ENCODE measurements around the gene F7.
"Not testable (repeated sequence)": the region's sequence is repeated elsewhere in the genome, so short reads cannot be mapped to it uniquely, and the experiment has no call there.

F7 gene

GRCh38 chr13:113157206-113157928, 51.8 kb downstream of the F7 start:
- DNase-seq, result no peak

DNA sequence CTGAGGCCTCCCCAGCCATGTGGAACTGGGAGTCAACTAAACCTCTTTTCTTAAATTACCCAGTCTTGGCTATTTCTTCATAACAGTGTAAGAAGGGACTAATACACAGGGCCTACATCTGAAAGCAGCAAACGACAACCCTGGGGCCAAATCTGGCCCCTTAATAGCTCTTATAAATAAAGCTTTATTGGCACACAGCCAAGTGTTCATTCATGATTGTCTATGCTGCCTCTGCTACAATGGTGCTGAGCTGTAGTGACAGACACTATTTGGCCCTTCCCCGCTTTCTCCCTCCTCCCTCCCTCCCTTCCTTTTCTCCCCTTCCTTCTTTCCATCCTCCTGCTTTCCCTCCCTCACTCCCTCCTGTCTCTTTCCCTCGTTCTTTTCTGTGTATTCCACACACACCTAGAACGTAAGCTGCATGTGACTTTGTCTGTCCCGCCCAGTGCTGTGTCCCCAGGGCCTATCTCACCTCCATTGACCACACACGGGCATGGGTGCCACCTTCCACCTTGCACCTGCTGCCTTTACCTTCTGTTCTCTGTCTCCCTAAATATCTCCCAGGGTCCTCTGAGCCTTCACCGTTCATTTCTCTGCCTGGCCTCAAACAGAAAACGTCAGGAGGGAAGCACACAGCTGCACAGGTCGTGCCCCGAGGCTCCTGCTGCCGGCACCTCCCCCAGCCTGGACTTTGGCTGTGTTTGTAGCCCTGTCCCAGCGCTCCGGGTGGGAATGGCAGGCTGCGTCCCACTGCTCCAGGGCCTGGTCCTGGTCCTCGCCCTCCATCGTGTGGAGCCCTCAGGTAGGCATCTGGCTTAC, 52.5 kb downstream of the F7 start, which contains the start of gene PROZ:
PROZ (plus strand) TSS at position 720 of the 819 bp plus-strand sequence; CDS start at position 733, 13 bp downstream.
- no peak for DNase-seq

DNA sequence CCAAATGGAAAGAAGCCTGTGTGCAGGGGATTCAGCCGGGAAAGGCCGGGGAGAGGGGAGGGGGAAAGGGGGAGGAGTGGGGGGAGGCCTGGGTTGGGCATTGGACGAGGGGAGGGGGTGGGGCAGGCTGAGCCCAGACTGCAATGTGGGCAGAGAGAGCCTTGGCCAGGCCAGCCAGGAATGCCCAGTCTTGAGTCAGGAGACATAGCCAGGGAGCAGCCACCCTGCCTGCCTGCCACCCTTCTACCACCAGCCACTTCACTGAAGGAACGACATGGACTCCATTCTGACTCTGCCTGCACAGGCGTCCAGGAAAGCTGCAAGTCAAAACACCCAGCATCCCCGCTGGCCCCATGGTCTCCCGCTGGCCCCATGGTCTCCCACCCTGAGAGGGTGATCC, 53.4 kb downstream of the F7 start:
- DNase-seq, result no peak

- no peak for DNase-seq
Observed at GRCh38 chr13:113159701-113160100, 54.1 kb downstream of the F7 start.

GRCh38 chr13:113160983-113161382, 55.4 kb downstream of the F7 start:
- no peak for DNase-seq

- no peak for DNase-seq
Observed at GRCh38 chr13:113161433-113161832, 55.8 kb downstream of the F7 start.

DNA sequence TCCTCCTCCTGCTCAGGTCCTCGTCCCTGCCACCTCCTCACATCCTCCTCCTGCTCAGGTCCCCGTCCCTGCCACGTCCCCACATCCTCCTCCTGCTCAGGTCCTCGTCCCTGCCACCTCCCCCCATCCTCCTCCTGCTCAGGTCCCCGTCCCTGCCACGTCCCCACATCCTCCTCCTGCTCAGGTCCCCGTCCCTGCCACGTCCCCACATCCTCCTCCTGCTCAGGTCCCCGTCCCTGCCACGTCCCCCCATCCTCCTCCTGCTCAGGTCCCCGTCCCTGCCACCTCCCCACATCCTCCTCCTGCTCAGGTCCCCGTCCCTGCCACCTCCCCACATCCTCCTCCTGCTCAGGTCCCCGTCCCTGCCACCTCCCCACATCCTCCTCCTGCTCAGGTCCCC, 56.4 kb downstream of the F7 start:
- not testable (repeated sequence) for DNase-seq

DNA sequence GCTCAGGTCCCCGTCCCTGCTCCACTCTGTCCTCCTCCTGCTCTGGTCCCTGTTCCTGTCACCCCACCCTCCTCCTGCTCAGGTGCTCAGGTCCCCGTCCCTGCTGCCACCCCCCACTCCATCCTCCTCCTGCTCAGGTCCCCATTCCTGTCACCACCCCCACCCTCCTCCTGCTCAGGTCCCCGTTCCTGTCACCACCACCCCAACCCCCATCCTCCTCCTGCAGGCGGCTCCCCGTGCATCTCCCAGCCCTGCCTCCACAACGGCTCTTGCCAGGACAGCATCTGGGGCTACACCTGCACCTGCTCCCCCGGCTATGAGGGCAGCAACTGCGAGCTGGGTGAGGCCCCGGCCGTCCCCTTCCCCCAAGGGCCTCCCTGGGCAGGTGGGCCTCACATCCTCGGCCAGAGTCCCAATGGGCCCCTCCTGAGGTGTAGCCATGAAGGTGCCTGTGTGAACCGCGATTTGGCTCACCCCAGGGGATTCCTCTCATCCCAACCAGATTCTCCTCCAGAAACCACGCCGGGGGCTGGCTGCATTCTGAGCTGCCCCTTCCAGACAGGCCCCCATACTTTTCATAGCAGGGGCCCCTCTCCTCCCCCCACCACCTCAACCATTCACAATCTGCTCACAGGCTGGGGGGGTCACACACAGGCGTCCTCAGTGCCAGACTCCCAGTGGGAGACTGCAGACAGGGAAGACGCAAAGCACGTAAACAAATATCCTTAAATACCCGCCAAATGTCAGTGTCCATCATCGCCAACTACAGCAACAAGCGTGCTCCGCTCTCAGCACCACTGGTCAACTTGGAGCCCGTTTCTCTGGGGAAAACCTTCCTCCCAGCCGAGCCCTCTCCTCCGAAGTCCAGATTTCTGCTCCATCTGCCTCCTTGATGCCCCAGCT, 57.4 kb downstream of the F7 start:
- no peak for DNase-seq

GRCh38 chr13:113164492-113164891, 58.9 kb downstream of the F7 start:
- no peak for DNase-seq

- no peak for DNase-seq
Observed at GRCh38 chr13:113166266-113166665, 60.7 kb downstream of the F7 start.

DNA sequence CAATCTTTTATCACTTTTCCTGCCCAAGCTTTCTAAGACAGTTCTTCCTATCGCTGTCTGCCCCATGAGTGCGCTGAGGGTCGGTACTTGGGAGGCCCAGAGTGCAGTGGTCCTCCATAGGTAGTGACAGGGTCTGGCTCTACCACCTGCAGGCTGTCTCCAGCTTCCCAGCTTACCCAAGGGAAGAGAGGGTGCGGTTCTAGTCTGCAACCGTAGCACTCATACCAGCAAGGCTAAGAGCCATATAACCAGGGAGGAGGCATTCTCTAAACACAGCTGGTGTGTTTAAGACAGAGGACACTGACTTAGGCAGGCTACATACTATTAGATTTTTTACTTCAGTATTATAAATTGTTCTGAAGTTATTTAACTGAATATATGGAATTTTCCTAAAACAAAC, 61.1 kb downstream of the F7 start:
- DNase-seq, result no peak

GRCh38 chr13:113167155-113167554, 61.6 kb downstream of the F7 start:
- DNase-seq, result no peak

- DNase-seq, result no peak
Observed at GRCh38 chr13:113167575-113167974, 62.0 kb downstream of the F7 start.

- no peak for DNase-seq
Observed at GRCh38 chr13:113168211-113168610, 62.6 kb downstream of the F7 start.

DNA sequence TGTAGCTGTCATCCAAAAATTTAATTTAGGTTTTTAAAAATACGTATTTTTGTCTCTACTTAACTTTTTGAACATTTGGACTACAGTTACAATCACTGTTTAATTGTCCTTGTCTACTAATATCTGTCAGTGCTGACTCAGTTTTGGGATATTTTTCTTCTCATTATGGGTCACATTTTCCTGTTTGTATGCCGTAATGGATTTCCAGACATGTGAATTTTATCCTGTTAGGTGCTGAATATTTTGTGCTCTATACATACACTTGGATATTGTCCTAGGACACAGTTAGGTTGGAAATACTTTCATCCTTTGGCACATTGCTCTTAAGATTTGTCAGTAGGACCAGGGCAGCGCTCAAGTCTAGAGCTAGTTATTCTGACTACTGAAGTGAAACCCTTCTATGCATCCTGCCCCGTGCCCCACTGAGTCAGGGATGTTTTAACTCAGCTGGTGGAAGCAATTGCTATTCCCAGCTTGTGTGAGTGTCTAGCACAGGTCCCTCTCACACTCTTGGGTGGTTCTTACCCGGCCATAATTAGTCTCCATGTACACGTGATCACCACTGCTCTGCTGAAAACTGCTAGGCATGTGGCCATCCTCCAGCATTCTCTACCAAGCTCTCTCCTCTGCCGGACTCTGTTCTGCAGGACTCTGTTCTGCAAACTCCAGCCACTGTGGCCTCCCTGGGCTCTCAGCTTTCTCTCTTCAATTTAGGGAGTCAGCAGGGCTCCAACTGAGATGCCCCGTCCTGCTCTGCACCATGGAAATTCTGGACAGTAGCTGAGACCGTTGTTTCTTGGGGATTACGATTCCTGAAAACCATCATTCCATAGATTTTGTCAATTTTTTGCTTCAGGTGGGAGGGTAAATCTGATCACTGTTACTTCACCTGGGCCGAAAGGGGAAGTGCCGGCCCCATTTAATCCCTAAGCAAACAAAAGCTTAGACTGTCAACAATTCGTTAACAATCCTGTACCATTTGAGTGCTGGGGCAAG, 64.0 kb downstream of the F7 start:
- DNase-seq, result no peak
